Calu3 (cell line): ENCODE results near the gene GSE1. TPM values are rescaled to one million over a fixed set of nuclear protein-coding genes. Genes with fewer than 3 reads are reported as not detected.

ENCODE experiments used
- BruUV-seq: library from RNA; stranded (reverse); fragments of 400-500 nt; replicated peaks from 2 replicates; lab custom pipeline; 2021; lab: Mats Ljungman, UMichigan
- CTCF ChIA-PET: fragments of 300-600 bp; sonication (Branson Sonifier 250); formaldehyde crosslinking; loops from one replicate; lab custom pipeline; 2022; ENCODE audit warnings: antibody characterized with exemption; lab: Charles Lee
- DNase-seq: peaks from one replicate; pipeline ENCODE4 v3.0.0; 2022
- H3K27ac Mint-ChIP-seq: one replicate; pipeline ENCODE4 v1.8.0; 2022; ENCODE audit warnings: mixed read lengths; ENCODE audit not compliant: unreplicated experiment
- H3K27me3 Mint-ChIP-seq: one replicate; pipeline ENCODE4 v1.8.0; 2022; ENCODE audit warnings: mixed read lengths; ENCODE audit not compliant: unreplicated experiment
- H3K36me3 Mint-ChIP-seq: one replicate; pipeline ENCODE4 v1.8.0; 2022; ENCODE audit warnings: mild to moderate bottlenecking, moderate library complexity, mixed read lengths; ENCODE audit not compliant: insufficient read depth, unreplicated experiment
- H3K4me1 Mint-ChIP-seq: one replicate; pipeline ENCODE4 v1.8.0; 2022; ENCODE audit warnings: mild to moderate bottlenecking, low read depth, mixed read lengths; ENCODE audit not compliant: unreplicated experiment
- H3K4me3 Mint-ChIP-seq: one replicate; pipeline ENCODE4 v1.8.0; 2022; ENCODE audit warnings: mild to moderate bottlenecking, low read depth, moderate library complexity, mixed read lengths; ENCODE audit not compliant: unreplicated experiment
- H3K9me3 Mint-ChIP-seq: one replicate; pipeline ENCODE4 v1.8.0; 2022; ENCODE audit warnings: low read depth, mixed read lengths; ENCODE audit not compliant: unreplicated experiment
- intact Hi-C: fragments of 100-400 bp; cut with micrococcal nuclease; formaldehyde crosslinking; loops from one replicate; pipeline ENCODE4 v1.10.0; 2022; ENCODE audit not compliant: unreplicated experiment
- total RNA-seq: library from RNA; stranded (reverse); gene quantifications from 2 replicates; pipeline ENCODE4 v1.2.3, GENCODE V29; 2022
- TF ChIP-seq, protein P1 (sequence below): fragments of 200-600 bp; IDR thresholded peaks from one replicate; pipeline ENCODE4 v1.8.0; 2022; ENCODE audit warnings: antibody characterized with exemption; ENCODE audit not compliant: unreplicated experiment

GSE1 gene
- total RNA-seq, 1 experiment from 2014 or later, result 45.3 TPM

GRCh38 chr16:85706449-85707034 is 93.4 kb downstream of the GSE1 start:
- no peak overlapping the region for H3K4me3 Mint-ChIP-seq
- no peak for DNase-seq
- no TSS peak for BruUV-seq
- no peaks in the 10 kb centered on the region for H3K27me3 Mint-ChIP-seq
- no peaks in the 10 kb centered on the region for H3K9me3 Mint-ChIP-seq
- H3K4me1 Mint-ChIP-seq, result no peaks in the 10 kb centered on the region
- H3K27ac Mint-ChIP-seq, result no peak overlapping the region
- H3K36me3 Mint-ChIP-seq, result no peaks in the 10 kb centered on the region
- intact Hi-C loops, result no loop called here
- CTCF ChIA-PET, result interaction anchor here (0.7 to 0.9 kb wide), 2 partner anchors 18 to 49 kb away, joined by 4 to 10 read pairs; partner anchors contain the start of gene GINS2
- TF ChIP-seq, protein P1, sequence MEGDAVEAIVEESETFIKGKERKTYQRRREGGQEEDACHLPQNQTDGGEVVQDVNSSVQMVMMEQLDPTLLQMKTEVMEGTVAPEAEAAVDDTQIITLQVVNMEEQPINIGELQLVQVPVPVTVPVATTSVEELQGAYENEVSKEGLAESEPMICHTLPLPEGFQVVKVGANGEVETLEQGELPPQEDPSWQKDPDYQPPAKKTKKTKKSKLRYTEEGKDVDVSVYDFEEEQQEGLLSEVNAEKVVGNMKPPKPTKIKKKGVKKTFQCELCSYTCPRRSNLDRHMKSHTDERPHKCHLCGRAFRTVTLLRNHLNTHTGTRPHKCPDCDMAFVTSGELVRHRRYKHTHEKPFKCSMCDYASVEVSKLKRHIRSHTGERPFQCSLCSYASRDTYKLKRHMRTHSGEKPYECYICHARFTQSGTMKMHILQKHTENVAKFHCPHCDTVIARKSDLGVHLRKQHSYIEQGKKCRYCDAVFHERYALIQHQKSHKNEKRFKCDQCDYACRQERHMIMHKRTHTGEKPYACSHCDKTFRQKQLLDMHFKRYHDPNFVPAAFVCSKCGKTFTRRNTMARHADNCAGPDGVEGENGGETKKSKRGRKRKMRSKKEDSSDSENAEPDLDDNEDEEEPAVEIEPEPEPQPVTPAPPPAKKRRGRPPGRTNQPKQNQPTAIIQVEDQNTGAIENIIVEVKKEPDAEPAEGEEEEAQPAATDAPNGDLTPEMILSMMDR, result no peak

- Mint-ChIP-seq H3K27ac (no peak overlapping the region), H3K27me3 (no peaks in the 10 kb centered on the region), H3K4me3 (no peak overlapping the region), H3K4me1 (no peaks in the 10 kb centered on the region), H3K9me3 (no peaks in the 10 kb centered on the region), H3K36me3 (no peaks in the 10 kb centered on the region)
- TF ChIP-seq, protein P1, result no peak
- DNase-seq, result no peak
- CTCF ChIA-PET, result no interaction called here
- no TSS peak for BruUV-seq
- intact Hi-C loops, result no loop called here
These were observed 94.5 kb downstream of the GSE1 start for GRCh38 chr16:85707528-85708095.

DNA sequence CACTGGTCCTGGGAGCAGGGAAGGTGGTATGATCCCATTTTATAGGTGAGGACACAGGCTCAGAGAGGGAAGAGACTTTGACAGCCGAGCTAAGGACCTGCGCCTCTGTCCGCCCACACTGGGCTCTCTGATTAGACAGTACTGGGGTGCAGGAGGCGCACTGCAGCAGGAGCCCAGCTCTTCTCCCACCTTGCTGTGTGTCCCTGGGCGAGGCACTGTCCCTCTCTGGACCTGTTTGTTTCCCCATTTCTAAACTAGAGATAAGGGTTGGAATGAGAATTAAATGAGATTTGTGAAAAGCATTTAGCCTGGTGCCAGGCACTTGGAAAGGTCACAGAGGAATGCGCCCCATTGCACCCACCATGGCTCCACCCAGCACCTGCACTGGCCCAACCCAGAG is 95.2 kb downstream of the GSE1 start:
- no TSS peak for BruUV-seq
- CTCF ChIA-PET, result no interaction called here
- H3K27me3 Mint-ChIP-seq, result no peaks in the 10 kb centered on the region
- intact Hi-C loops, result no loop called here
- no peak overlapping the region for H3K27ac Mint-ChIP-seq
- no peak for DNase-seq
- TF ChIP-seq, protein P1, result no peak
- H3K4me3 Mint-ChIP-seq, result no peak overlapping the region
- H3K4me1 Mint-ChIP-seq, result no peaks in the 10 kb centered on the region
- H3K36me3 Mint-ChIP-seq, result no peaks in the 10 kb centered on the region
- no peaks in the 10 kb centered on the region for H3K9me3 Mint-ChIP-seq

GRCh38 chr16:85709766-85710585 is 96.9 kb downstream of the GSE1 start:
- no peak overlapping the region for H3K4me3 Mint-ChIP-seq
- no peaks in the 10 kb centered on the region for H3K9me3 Mint-ChIP-seq
- no peak overlapping the region for H3K27ac Mint-ChIP-seq
- peaks cover 2% of the 10 kb centered on the region for H3K27me3 Mint-ChIP-seq
- no peak for DNase-seq
- no peaks in the 10 kb centered on the region for H3K4me1 Mint-ChIP-seq
- TF ChIP-seq, protein P1, result no peak
- no TSS peak for BruUV-seq
- CTCF ChIA-PET, result interaction anchor here (0.6 kb wide), 1 partner anchor 17 kb away, joined by 3 read pairs; no protein-coding TSS in a partner anchor
- H3K36me3 Mint-ChIP-seq, result no peaks in the 10 kb centered on the region
- intact Hi-C loops, result loop anchor here (10.0 kb wide), 1 partner anchor 315 kb away; no protein-coding TSS in a partner anchor
